Activated T-helper 1 cell treated with anti-CD3 and anti-CD28 coated beads, Interleukin-12 subunit alpha, Interleukin-12 subunit beta, Interleukin-2, Interleukin-4 antibody, amounts not matched to agents 30 ng/mL and 10 ng/mL and 1 ng/mL, durations not matched to agents 14 hours and 24 hours and 36 hours (primary cell): ENCODE measurements around the gene CISD1. TPM values are rescaled to one million over a fixed set of nuclear protein-coding genes. Genes with fewer than 3 reads are reported as not detected.

Experiments
- DNase-seq: peaks from one replicate; pipeline ENCODE4 v3.0.0; 2021; ENCODE audit warnings: low spot score
- H3K27ac Mint-ChIP-seq: one replicate; pipeline ENCODE4 v1.8.0; 2021; ENCODE audit warnings: mild to moderate bottlenecking, mixed read lengths
- H3K27me3 Mint-ChIP-seq: one replicate; pipeline ENCODE4 v1.8.0; 2022; ENCODE audit warnings: mild to moderate bottlenecking, moderate library complexity, mixed read lengths; ENCODE audit not compliant: insufficient read depth
- H3K36me3 Mint-ChIP-seq: one replicate; pipeline ENCODE4 v1.8.0; 2021; ENCODE audit warnings: low read depth, mixed read lengths
- H3K4me1 Mint-ChIP-seq: one replicate; pipeline ENCODE4 v1.8.0; 2021; ENCODE audit warnings: low read depth, mixed read lengths
- H3K4me3 Mint-ChIP-seq: one replicate; pipeline ENCODE4 v1.8.0; 2021; ENCODE audit warnings: mild to moderate bottlenecking, moderate library complexity, mixed read lengths
- H3K9me3 Mint-ChIP-seq: one replicate; pipeline ENCODE4 v1.8.0; 2021; ENCODE audit warnings: mixed read lengths
- intact Hi-C: fragments of 100-400 bp; cut with micrococcal nuclease; formaldehyde crosslinking; loops from one replicate; pipeline ENCODE4 v1.15.1; 2024
- total RNA-seq: library from RNA; stranded (reverse); gene quantifications from 2 replicates; pipeline ENCODE4 v1.2.3, GENCODE V29; 2022

The CISD1 gene
- total RNA-seq, 1 donor from 2014 or later = 50.4 TPM

DNA sequence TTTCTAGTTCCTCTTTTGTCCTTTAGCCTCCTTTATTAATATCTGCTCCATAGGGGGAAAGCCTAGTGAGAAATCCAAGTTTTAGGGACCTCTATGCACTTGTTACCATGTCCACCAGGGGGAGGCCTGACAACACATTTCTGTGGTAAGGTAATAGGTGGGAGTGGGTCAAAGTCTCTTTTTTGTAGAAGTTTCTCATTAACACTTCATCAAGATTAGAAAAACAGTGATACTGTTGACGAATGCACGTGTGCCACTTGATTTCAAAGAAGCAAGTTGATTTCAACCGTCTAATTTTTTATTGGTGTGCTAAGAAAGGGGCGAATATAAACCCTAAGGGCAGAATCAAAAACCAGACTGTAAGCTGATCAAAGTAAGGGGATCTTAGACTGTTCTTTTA is 30.6 kb downstream of the CISD1 start:
- Mint-ChIP-seq H3K27ac (no peak overlapping the region), H3K27me3 (peaks cover 12% of the 10 kb centered on the region), H3K9me3 (no peaks in the 10 kb centered on the region), H3K4me3 (no peak overlapping the region), H3K4me1 (peaks cover 4% of the 10 kb centered on the region), H3K36me3 (no peaks in the 10 kb centered on the region)
- intact Hi-C loops = loop anchor here (1.0 to 2.0 kb wide), 3 partner anchors 35 to 232 kb away; partner anchors contain the start of genes TFAM and UBE2D1
- peak; percentile 25 for DNase-seq

DNA sequence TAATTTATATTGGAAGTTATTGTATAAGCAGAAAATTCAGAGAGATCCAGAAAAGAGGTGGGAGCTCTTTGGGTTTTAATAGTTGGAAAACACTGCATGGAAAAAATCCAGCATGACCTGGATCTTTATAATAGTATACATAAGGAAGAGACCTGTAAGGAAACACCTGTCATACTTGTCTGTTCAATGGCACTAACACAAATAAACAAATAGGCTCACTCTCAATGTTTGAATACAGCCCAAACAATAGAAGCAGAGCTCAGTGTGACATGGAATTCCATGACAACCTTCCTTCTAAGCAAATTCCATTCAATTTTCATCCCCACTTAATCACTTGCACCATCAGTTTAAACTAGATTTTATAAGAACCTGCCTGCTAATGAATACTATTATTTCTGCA is 31.7 kb downstream of the CISD1 start:
- Mint-ChIP-seq H3K9me3 (no peaks in the 10 kb centered on the region), H3K36me3 (no peaks in the 10 kb centered on the region), H3K27me3 (peaks cover 12% of the 10 kb centered on the region), H3K4me1 (peaks cover 4% of the 10 kb centered on the region), H3K4me3 (no peak overlapping the region), H3K27ac (no peak overlapping the region)
- no peak for DNase-seq
- intact Hi-C loops = no loop called here

DNA sequence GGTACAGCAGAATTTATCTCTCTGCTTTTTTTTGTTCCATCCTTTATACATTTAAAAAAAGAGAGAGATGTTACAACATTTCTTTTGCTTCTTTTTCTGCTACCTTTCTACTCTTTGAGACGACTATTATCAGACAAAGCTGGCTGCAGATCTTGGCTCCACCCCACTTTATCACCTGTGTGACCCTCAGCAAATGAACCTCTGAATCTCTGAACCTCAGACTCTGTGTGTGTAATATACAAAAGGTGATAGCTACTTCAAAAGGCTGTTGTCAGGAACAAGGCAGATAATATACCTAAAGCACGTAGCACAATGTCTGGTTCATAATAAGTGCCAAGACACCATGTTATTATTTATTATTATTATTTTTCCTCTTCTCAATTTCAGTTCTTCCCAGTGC is 33.3 kb downstream of the CISD1 start:
- Mint-ChIP-seq H3K9me3 (no peaks in the 10 kb centered on the region), H3K4me1 (peaks cover 4% of the 10 kb centered on the region), H3K4me3 (no peak overlapping the region), H3K27me3 (peaks cover 14% of the 10 kb centered on the region), H3K36me3 (no peaks in the 10 kb centered on the region), H3K27ac (no peak overlapping the region)
- DNase-seq = no peak
- intact Hi-C loops = no loop called here

- peaks cover 4% of the 10 kb centered on the region for H3K4me1 Mint-ChIP-seq
- intact Hi-C loops = no loop called here
- H3K36me3 Mint-ChIP-seq = no peaks in the 10 kb centered on the region
- H3K27me3 Mint-ChIP-seq = peaks cover 18% of the 10 kb centered on the region
- H3K27ac Mint-ChIP-seq = no peak overlapping the region
- no peak overlapping the region for H3K4me3 Mint-ChIP-seq
- no peak for DNase-seq
- H3K9me3 Mint-ChIP-seq = no peaks in the 10 kb centered on the region
Measured at GRCh38 chr10:58304099-58304633, 35.2 kb downstream of the CISD1 start.

GRCh38 chr10:58305821-58306220 is 36.9 kb downstream of the CISD1 start:
- intact Hi-C loops = no loop called here
- Mint-ChIP-seq H3K4me1 (no peaks in the 10 kb centered on the region), H3K27me3 (peaks cover 24% of the 10 kb centered on the region), H3K36me3 (no peaks in the 10 kb centered on the region), H3K9me3 (no peaks in the 10 kb centered on the region), H3K4me3 (no peak overlapping the region), H3K27ac (no peak overlapping the region)
- no peak for DNase-seq

GRCh38 chr10:58307676-58308075 is 38.7 kb downstream of the CISD1 start:
- H3K9me3 Mint-ChIP-seq = no peaks in the 10 kb centered on the region
- H3K4me1 Mint-ChIP-seq = no peaks in the 10 kb centered on the region
- no peaks in the 10 kb centered on the region for H3K36me3 Mint-ChIP-seq
- intact Hi-C loops = no loop called here
- no peak for DNase-seq
- peaks cover 18% of the 10 kb centered on the region for H3K27me3 Mint-ChIP-seq
- H3K27ac Mint-ChIP-seq = no peak overlapping the region
- H3K4me3 Mint-ChIP-seq = no peak overlapping the region

- no peaks in the 10 kb centered on the region for H3K9me3 Mint-ChIP-seq
- H3K27ac Mint-ChIP-seq = no peak overlapping the region
- intact Hi-C loops = no loop called here
- no peaks in the 10 kb centered on the region for H3K36me3 Mint-ChIP-seq
- H3K4me3 Mint-ChIP-seq = no peak overlapping the region
- no peaks in the 10 kb centered on the region for H3K4me1 Mint-ChIP-seq
- DNase-seq = no peak
- H3K27me3 Mint-ChIP-seq = peaks cover 16% of the 10 kb centered on the region
Measured at GRCh38 chr10:58311026-58311425, 42.1 kb downstream of the CISD1 start.

- Mint-ChIP-seq H3K9me3 (no peaks in the 10 kb centered on the region), H3K4me3 (no peak overlapping the region), H3K27ac (no peak overlapping the region), H3K36me3 (no peaks in the 10 kb centered on the region), H3K4me1 (no peaks in the 10 kb centered on the region), H3K27me3 (peaks cover 17% of the 10 kb centered on the region)
- intact Hi-C loops = no loop called here
- no peak for DNase-seq
Measured at GRCh38 chr10:58316874-58317273, 47.9 kb downstream of the CISD1 start.

DNA sequence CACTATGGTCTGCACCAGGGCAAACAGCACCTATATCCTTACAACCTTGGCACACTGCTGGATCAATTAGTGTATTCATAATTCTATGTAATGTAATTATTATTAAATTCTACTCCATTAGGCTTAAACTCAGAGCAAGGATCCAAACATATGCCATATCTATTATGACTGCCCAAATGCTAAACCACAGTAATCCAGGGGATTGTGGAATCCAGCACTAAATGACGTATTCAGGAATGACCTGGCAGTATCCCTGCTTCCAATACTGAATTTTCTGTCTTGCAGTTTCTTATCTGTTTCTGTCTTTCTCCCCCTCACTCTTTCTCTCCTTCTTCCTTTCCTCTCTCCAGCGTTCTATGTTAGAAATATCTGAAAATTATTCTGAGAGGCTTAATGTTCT is 49.4 kb downstream of the CISD1 start:
- Mint-ChIP-seq H3K36me3 (no peaks in the 10 kb centered on the region), H3K9me3 (no peaks in the 10 kb centered on the region), H3K4me3 (no peak overlapping the region), H3K4me1 (peaks cover 9% of the 10 kb centered on the region), H3K27me3 (peaks cover 17% of the 10 kb centered on the region), H3K27ac (no peak overlapping the region)
- DNase-seq = no peak
- intact Hi-C loops = no loop called here

DNA sequence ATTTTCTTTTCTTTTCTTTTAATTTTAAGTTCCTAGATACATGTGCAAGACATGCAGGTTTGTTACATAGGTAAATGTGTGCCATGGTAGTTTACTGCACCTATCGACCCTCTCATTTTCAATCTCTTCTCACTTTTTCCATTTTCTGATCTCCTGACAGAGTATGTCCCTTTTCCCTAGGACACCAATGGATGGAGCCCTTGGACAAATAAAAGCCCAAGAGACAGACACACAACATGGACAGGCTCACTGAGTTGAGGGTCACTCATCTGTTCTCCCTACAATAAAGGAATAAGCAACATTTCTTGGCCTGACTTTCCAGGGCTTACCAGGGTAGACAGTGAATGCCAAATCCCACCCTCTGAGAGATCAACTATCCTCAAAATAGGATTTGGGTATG is 50.6 kb downstream of the CISD1 start:
- Mint-ChIP-seq H3K9me3 (no peaks in the 10 kb centered on the region), H3K4me3 (no peak overlapping the region)
- DNase-seq = no peak

GRCh38 chr10:58320351-58321049 is 51.5 kb downstream of the CISD1 start:
- DNase-seq = no peak
- H3K27ac Mint-ChIP-seq = no peak overlapping the region
- H3K27me3 Mint-ChIP-seq = peaks cover 11% of the 10 kb centered on the region
- H3K36me3 Mint-ChIP-seq = no peaks in the 10 kb centered on the region
- no peaks in the 10 kb centered on the region for H3K9me3 Mint-ChIP-seq
- no peak overlapping the region for H3K4me3 Mint-ChIP-seq
- intact Hi-C loops = no loop called here
- H3K4me1 Mint-ChIP-seq = peaks cover 9% of the 10 kb centered on the region

More for the DNA sequence above, 50.6 kb downstream of the CISD1 start:
- H3K4me1 Mint-ChIP-seq = peaks cover 9% of the 10 kb centered on the region
- peaks cover 16% of the 10 kb centered on the region for H3K27me3 Mint-ChIP-seq
- intact Hi-C loops = no loop called here
- no peak overlapping the region for H3K27ac Mint-ChIP-seq
- H3K36me3 Mint-ChIP-seq = no peaks in the 10 kb centered on the region

- DNase-seq = no peak
- Mint-ChIP-seq H3K27me3 (peaks cover 9% of the 10 kb centered on the region), H3K4me3 (no peak overlapping the region), H3K36me3 (no peaks in the 10 kb centered on the region), H3K4me1 (peaks cover 9% of the 10 kb centered on the region), H3K9me3 (no peaks in the 10 kb centered on the region), H3K27ac (no peak overlapping the region)
- intact Hi-C loops = no loop called here
Measured at GRCh38 chr10:58322072-58322834, 53.3 kb downstream of the CISD1 start.

GRCh38 chr10:58322835-58323209 is 53.9 kb downstream of the CISD1 start:
- no peaks in the 10 kb centered on the region for H3K36me3 Mint-ChIP-seq
- H3K27ac Mint-ChIP-seq = no peak overlapping the region
- DNase-seq = no peak
- no peak overlapping the region for H3K4me3 Mint-ChIP-seq
- peaks cover 6% of the 10 kb centered on the region for H3K27me3 Mint-ChIP-seq
- intact Hi-C loops = no loop called here
- H3K4me1 Mint-ChIP-seq = peaks cover 9% of the 10 kb centered on the region
- H3K9me3 Mint-ChIP-seq = no peaks in the 10 kb centered on the region
